Measurements from ENCODE around the gene CDK9.

CDK9 gene

DNA sequence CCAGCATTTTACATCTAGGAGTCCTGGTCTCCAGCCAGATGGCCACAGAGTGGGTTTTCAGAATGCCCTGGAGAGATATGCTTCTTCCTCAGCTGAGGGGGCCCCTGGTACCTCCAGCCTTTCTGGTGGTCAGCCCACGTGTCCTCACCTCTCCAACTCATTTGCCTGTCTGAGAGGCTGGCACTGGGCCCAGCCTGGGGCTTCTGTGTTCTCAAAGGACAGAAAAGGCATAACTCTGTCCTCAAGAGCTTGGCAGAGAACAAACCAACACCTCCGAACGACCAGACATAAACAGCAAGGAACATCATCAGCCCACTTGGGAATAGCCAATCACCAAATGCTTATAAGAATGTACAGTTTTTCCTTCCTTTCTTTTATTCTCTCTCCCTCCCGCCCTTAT is 51.5 kb downstream of the CDK9 start:
- TF ChIP-seq, protein P1, sequence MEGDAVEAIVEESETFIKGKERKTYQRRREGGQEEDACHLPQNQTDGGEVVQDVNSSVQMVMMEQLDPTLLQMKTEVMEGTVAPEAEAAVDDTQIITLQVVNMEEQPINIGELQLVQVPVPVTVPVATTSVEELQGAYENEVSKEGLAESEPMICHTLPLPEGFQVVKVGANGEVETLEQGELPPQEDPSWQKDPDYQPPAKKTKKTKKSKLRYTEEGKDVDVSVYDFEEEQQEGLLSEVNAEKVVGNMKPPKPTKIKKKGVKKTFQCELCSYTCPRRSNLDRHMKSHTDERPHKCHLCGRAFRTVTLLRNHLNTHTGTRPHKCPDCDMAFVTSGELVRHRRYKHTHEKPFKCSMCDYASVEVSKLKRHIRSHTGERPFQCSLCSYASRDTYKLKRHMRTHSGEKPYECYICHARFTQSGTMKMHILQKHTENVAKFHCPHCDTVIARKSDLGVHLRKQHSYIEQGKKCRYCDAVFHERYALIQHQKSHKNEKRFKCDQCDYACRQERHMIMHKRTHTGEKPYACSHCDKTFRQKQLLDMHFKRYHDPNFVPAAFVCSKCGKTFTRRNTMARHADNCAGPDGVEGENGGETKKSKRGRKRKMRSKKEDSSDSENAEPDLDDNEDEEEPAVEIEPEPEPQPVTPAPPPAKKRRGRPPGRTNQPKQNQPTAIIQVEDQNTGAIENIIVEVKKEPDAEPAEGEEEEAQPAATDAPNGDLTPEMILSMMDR (IDR thresholded peaks at IDR 0.05; ENCODE audit: low read depth, low read length, missing control alignments): no peak
- no peak for DNase-seq (ENCODE audit: low read depth)
- H3K4me3 ChIP-seq (ENCODE audit: low read depth, low read length): no peak overlapping the region

DNA sequence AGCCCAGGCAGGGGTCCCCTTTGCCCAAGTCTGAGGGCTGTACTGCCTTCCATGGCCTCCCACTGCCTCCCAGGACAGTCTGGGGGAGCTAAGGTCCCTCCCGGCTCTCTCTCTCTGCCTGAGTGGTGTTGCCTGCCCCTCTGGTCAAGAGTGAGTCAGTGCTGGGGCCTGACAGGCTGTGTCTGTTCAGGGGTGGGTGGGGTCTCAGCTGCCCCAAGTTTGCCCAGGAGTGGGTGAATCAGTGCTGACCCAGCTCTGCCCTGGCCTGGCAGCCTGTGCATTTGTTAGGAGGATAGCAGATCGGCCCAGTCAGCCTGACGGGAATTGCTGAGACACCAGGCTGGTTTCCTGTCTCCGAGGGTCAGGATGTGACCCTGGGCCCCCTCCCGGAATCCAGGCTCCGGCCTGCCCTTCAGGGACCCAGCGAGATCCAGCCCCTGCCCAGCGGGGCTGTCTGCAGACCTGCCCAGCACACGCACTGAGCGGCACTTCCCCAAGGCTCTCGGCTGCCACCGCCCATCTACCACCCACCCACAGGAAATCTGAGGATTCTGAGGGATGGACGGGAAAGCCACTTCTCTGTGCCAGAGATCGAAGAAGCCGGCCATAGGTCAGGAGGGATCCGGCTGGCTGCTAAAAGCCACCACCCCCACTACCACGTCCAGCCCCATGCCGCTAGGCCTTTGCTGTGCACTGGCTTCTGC is 52.7 kb downstream of the CDK9 start:
- no peak overlapping the region for H3K4me3 ChIP-seq (ENCODE audit: low read depth, low read length)
- TF ChIP-seq, protein P1 (IDR thresholded peaks at IDR 0.05; ENCODE audit: low read depth, low read length, missing control alignments): no peak
- DNase-seq (ENCODE audit: low read depth): no peak

Data from GM12864 (cell line).